Measurements from ENCODE around the gene COL21A1. TPM values are rescaled to one million over a fixed set of nuclear protein-coding genes. Genes with fewer than 3 reads are reported as not detected.
A peak's percentile ranks its signal among the peaks of the same experiment; 100 is the strongest.

COL21A1 gene
- polyA plus RNA-seq, 3 donors, result 103 to 121 (median 121) TPM

DNA sequence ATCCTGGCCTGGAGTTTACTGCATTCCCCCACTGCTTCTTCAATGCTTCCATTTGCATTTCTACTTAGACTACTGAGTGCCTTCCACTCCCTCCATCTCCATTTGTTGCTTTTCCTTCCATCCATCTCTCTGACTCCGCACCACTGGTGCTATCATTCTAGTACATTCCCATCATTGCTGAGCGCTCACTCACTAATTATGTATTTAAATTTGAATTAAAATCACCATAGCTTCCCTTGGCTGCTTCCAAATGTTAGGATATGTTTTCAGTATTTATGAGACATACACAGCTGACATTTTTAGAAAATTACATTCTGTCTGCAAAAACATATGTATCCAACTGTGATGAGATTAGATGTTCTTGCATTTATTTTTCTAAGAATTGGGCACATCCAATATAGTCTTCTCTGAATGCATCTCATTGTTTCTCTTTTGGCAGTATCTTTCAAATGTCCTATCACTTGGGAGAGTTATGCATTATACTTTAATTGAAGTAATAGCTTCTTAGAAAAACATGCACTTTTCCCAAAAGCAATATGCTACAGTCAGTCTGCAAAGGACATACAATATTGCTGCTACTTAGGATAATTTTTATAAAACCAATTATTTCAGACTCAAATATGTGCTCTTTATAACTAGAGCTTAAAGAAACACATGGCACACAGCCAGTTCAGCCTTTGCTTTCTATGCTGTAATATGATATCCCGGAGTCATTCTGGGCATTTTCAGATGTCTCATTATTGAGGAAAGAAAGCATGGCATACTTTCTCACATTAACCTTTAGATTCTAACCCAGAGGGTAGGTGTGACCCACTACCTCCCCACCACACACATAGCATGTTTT lies 12.1 kb upstream of the COL21A1 start:
- peak in 1 of 11 donors; percentile 59 for DNase-seq (ENCODE audit: extremely low read depth in 1 of 11, low read depth in 9 of 11, low spot score in 4 of 11)

DNA sequence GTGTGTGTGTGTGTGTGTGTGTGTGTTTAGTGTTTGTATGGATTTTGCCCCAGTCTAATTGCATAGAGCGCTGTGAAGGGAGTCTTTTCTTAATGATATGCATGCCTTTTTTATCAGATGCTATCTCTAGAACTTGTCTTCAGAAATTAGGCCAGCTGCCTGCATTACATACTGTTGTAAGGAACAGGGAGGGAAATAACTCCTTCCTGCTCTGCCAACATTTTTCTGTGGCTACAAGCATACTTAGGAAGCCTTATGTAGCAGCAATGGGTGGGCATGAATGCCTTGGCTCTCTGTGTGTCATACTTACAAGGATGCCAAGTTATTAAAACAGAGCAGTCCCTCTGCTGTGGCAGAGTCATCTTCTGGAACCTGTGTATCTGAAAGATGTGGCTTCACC lies 8.0 kb upstream of the COL21A1 start:
- no peak for DNase-seq (ENCODE audit: extremely low read depth in 1 of 11, low read depth in 9 of 11, low spot score in 4 of 11)

DNA sequence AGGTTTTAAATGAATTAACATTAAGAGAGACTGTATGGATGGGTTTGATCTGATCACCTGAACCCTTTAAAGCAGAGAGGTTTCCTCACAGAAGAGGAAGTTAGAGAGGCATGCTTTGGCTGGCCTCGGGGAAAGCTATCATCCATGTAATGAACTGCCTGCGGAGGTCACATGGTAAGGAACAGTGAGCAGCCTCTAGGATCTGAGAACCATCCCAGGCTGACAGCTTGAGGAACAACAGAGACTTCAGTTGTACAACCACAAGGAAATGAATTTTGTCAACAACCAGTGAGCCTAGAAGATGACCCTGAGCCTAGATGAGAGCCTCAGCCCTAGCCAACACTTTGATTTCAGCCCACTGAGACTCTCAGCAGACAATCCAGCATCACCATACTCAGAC lies 2.9 kb upstream of the COL21A1 start:
- no peak for DNase-seq (ENCODE audit: extremely low read depth in 1 of 11, low read depth in 9 of 11, low spot score in 4 of 11)

DNA sequence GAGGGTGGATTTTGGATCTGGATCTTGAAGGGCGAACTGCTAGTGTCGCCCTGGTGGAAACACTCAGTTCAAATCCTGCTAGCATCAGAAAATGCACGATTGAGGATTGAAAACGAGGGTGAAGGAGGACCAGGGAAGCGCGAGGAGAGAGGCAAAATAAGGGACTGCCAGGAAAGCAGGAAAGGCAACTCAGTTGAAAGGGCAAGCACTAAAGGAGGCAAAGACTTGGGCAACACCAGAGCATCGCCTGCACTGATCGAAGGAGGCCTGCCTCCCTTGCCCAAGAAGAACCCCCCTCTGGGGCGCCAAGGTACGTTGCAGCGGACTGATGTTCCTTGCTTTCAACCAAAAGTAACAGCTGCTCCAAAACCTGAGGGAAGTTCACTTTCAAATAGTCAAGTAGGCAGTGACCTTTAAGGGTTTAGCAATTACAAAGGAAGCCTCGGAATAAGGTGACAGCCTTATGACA lies 308 bp upstream of the COL21A1 start:
- no peak for DNase-seq (ENCODE audit: extremely low read depth in 1 of 11, low read depth in 9 of 11, low spot score in 4 of 11)

DNA sequence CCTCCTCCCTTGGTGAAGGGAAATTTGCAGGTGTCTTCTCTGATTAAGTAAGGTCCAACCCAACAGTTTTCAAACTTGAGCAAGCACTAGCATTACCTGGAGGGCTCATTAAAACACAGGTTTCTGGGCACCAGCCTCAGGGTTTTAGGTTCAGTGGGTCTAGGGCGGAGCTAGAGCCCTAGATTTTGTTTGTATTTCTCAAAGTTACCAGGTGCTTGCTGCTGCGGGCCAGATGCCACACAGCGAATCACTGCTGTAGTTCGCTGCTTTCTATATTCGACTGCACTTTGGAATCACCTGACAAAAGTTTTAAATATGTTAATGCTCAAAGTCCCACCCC lies 869 bp downstream of the COL21A1 start:
- DNase-seq (ENCODE audit: extremely low read depth in 1 of 11, low read depth in 9 of 11, low spot score in 4 of 11), result no peak

DNA sequence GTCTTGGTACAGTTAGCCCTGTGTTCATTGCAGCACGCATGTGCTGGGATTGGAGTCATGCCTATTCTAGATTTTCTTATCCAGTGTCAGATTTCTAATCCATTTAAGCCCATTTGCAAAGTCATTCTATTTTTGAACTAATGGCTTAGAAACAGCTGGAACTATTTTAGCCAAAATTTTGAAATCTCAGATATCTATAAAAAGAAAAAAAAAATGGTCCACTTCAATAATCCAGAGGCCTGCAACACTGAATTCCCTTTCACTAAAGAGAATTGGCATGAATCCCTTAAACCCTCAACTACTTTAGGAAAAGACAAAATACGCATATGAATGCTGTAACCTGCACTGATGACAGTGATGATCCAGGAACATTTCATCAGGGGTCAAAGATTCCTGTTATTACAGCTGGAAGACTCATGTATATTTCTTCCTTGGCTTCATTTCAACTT lies 1.5 kb downstream of the COL21A1 start:
- no peak for DNase-seq (ENCODE audit: extremely low read depth in 1 of 11, low read depth in 9 of 11, low spot score in 4 of 11)

DNA sequence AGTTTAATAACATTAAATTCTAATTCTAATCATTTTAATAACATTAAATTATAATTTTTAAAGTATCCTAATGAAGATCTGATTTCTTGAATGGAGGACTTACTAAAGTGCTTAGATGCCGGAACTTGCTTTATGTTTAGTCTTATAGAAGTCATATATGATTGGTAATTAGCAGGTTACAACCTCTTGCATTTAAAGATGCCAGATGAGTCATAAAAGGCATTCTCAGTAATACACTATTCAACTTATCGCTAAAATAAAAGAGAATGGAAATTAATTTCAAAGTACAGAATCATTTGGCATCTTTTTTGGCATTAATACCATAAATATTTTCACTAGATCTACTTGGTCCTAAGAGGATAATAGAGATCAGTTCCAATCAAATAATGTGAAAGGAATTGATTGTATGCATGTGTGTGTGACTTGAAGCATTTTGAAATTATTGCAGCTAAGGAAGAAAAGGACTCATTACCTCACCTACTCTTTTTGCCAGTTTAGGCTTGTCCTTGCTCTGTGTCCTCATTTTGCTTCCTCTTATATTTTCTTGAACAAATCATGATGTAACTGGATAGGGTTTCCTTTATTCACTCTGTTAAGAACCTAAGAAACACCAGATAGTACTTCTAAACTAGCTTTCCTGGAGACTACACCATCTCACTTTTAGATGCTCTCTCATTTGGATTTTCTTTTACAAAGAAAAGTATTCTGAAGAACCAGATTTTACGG lies 2.7 kb downstream of the COL21A1 start:
- no peak for DNase-seq (ENCODE audit: extremely low read depth in 1 of 11, low read depth in 9 of 11, low spot score in 4 of 11)

DNA sequence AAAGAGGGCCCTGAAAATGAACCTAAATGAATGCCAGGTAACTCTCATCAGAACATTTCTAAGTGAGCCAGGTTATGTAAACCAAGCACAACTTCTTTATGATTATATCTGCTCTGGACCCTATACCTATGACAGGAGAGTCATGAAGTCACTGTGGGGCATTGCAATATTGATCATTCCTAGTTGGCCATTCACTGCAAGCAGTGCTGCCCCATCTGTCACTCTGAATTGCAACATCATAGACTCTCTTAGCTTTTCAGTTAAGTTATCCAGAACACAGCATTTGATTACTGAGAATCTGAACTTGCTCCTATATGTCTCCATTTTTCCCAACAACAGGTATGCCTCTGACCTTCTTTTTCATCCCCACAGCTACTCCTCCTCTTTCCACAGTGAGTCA lies 3.3 kb downstream of the COL21A1 start:
- DNase-seq (ENCODE audit: extremely low read depth in 1 of 11, low read depth in 9 of 11, low spot score in 4 of 11), result no peak

DNA sequence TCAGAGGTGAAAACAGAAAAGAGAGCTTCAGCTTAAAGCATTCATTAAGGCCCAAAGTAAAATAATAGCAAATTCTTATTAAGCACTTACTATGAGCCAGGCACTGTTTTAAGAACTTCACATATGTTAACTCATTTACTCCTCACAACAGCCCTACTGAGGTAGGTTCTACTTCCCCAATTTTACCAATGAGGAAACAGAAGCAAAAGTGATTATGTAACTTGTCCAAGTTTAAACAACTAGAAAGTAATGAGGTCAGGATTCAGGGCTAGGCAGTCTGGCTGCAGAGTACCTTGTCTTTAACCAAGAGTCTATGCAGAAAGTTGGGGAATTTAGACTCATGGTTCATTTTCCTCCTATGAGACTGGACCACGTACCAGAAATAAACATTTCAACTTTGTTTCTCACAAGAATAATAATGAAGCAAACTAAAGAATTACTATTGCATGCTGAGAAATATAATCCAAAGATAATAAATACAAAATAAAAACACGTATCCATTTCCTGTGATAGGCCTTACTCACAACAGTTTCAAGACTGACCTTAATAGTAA lies 3.8 kb downstream of the COL21A1 start:
- no peak for DNase-seq (ENCODE audit: extremely low read depth in 1 of 11, low read depth in 9 of 11, low spot score in 4 of 11)

DNA sequence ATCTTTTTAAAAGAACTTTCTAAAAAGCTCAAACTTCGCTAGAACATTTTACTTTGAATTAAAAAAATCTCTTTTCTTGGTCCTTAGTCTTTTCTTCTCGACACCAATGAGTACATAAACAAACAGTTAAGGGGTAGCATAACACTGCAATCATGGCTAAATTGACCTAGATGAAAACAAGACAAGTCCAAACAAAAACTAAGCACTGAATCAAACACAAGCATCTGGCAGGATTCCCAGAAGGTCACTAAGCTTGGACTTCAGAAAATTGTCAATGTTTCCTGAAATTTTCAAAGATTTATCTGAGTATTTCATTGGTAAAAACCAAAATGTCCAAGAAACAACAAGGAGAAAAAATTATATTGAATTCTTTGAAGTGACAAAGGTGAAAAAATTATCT lies 5.0 kb downstream of the COL21A1 start:
- DNase-seq (ENCODE audit: extremely low read depth in 1 of 11, low read depth in 9 of 11, low spot score in 4 of 11), result no peak

DNA sequence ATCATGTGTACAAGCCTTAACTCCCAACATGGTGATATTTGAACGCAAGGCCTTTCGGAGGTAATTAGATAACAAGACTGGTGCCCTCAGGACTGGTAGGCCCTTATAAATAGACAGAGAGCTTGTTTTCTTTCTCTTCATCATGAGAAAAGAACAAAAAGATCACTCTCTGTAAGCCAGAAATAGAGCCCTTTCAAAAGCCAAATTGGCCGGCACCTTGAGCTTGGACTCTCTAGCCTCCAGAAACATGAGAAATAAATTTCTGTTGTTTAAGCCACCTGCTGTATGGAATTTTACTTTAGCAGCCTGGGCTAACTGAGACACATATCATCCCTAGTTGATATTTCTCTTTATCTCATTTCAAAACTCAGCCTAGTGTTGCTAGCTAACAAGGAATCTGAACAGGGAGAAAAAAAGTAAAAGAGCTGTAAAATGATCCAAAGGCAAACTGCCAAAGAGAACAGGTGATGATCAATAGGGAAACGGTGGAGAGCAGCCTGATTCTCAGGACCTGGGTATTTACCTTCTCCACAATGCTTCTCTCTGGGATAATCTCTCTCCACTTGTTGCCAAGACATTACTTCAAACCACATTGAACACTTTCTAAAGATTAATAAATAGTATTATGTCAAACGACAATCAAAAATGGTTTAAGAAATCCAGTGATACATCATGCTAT lies 6.1 kb downstream of the COL21A1 start:
- DNase-seq (ENCODE audit: extremely low read depth in 1 of 11, low read depth in 9 of 11, low spot score in 4 of 11), result no peak

DNA sequence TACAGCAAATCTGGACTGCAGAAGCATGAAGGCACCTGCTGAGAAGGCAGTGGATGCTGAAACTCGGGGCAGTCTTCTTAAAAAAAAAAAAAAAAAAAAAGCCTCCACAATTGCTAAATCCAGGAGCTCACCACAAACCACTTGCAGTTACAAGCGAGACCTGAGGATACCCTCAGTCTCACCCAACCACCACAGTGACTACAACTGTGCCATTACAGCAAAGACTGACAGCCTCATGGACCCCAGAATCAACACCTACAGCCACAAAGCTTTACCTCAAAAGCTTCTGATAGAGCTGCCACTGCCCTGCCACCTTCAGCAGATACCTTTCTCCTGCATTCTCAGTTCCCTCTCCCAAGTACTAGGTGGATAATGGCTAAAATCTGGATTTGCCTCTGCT lies 9.0 kb downstream of the COL21A1 start:
- no peak for DNase-seq (ENCODE audit: extremely low read depth in 1 of 11, low read depth in 9 of 11, low spot score in 4 of 11)

DNA sequence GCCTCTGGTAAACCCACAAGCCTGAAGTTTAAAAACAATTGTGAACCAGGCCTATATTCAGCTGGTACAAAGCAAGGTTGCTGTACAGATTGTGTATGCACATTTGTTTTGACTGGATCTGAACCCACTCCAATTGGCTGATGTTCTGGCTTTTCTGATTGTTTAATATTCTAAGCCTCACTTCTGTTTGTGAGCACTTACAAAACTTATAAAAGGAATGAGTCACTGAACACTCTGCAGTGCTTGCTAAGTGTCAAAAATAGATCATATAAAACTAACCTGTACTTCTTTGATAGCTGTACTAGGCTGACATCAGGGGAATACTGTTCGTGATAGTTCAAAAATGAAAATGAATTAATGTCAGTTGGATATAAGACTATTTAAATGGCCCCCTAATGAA lies 12.1 kb downstream of the COL21A1 start:
- DNase-seq (ENCODE audit: extremely low read depth in 1 of 11, low read depth in 9 of 11, low spot score in 4 of 11), result no peak

DNA sequence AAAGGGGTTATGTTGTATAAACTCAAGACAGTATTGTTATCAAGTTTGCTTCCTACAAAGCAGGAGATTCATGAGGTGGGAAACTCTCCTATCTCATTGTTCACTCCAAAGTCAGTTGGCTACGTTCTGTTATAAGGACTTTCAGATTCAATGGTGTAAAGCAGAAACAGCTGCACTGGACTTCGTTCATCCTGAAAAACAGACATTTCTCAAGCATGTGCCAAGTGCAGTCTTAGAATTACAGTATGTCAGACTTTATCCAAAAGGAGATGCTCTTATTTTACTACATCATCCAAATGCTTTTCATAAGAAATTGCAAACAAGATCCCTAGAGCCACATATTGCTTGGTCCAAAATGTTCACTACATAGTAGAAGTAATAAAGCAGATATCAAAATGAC lies 14.9 kb downstream of the COL21A1 start:
- DNase-seq (ENCODE audit: extremely low read depth in 1 of 11, low read depth in 9 of 11, low spot score in 4 of 11), result no peak

DNA sequence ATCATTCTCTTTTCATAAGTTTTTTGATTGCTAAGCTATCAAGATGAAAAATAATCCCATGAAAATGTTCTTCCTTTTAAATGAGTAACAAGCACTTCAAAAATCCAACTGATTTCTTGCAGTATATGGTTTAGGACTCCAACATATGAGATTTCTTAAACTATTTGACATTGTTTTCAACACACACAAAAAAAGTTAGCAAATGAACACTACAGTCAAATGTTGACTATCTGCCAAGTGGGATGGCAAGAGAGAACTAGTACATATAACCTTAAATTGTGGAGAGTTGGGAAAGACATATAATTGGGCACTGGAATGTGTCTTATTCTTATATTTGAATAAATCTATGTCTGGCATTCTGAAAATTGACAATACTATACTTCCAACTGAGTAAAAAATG lies 15.6 kb downstream of the COL21A1 start:
- no peak for DNase-seq (ENCODE audit: extremely low read depth in 1 of 11, low read depth in 9 of 11, low spot score in 4 of 11)

DNA sequence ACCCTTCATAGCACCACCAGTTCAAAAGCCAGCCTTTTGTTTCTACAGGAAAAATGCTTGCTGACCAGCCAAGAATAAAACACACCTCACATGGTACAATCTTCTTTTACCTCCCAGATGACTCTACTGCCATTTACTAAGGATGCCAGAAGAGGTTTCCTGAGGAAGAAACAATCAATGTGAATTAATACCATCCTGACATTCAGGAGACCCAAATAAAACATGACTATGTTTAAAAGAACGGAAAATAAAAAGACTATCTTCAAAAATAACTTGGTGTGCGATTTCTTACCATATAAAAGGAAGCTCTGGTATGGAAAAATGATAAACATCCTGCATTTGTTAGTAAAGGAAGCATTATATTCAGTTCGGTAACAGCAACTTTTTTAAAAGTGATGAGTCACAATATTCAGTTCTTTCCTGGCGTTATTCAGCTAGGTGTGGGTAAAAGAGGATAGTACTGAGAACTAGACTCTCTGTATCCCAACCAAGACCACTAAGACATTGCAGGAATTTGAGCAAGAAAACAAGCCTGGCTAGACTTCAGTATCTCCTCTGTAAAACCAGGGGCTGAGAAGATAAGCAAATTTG lies 16.3 kb downstream of the COL21A1 start:
- DNase-seq (ENCODE audit: extremely low read depth in 1 of 11, low read depth in 9 of 11, low spot score in 4 of 11), result no peak

DNA sequence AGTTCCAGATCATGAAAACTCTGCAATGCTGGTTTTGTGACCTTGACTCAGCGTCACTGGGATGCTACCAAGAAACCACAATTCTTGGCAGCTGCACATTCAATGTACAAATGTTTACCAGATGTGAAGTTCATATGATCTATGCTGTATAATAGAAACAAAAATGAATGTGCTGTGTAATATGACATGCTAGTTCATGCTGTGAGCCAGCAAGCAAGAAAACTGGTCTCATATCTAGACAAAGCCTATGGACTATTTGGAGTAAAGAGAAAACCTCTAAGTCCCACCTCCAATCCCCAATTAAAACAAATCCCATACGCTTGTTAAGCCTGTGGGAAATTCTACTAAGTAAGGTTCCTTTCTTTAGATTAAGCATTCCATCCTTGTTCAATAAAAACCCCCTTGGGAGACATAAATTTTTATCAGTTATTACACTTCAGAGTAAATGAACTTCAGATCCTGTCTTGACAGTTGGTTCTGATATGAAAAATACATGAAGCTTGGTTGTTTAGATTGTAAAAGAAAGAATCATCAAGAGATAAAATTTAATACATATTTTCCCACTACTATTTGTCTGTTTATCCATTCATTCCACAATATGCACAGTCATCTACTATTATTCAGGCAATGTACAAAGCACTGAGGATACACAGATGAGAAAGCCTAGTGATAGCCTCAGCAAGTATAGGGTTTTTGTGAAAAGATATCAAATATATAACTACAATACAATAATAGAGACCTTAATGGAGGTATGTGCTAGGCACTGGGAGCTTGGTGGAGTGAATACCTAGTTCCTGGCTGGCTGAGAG lies 20.1 kb downstream of the COL21A1 start:
- no peak for DNase-seq (ENCODE audit: extremely low read depth in 1 of 11, low read depth in 9 of 11, low spot score in 4 of 11)

DNA sequence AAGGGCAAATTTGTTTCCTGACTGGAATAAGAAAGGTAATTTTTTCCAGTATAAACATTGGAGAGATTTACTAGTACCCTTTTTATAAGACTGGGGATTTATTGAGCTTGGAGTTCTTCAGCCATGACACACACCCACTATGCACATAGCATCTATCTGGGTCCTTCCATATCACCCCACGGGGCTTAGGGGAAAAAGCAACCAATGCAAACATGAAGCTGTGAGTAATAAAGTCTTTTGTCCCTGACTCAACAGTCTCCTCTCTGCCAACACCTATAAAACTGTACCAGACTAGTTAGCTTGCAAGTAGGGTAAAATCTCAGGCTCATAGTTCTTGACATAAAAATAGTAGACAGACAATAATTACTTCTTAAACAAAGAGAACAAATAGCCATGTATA lies 23.4 kb downstream of the COL21A1 start:
- no peak for DNase-seq (ENCODE audit: extremely low read depth in 1 of 11, low read depth in 9 of 11, low spot score in 4 of 11)

DNA sequence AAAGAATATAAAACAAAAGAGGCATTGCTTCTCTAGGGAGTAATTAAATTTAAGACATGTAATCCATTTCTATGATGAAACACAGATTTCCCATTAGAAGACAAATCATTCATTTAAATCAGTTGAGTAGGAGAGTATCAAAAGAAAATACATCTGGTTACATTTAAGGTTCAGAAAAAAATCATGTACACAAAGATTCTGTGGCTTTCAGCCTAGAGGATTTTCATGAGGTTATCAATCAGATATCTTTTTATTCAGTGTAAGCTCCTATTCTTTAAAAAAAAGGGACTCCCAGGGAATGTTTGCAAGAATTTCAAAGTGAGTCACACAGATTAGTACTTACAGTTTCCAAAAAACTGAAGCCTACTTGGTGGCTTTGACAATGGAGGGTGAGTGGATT lies 24.9 kb downstream of the COL21A1 start:
- DNase-seq (ENCODE audit: extremely low read depth in 1 of 11, low read depth in 9 of 11, low spot score in 4 of 11), result peak in 1 of 11 donors; percentile 60
